Effector memory CD4-positive, alpha-beta T cell (primary cell): ENCODE measurements around the gene HAAO.
"Not testable (repeated sequence)": the region's sequence is repeated elsewhere in the genome, so short reads cannot be mapped to it uniquely, and the experiment has no call there.

ENCODE experiments used
- DNase-seq, 3 donors: peaks; one replicate each; pipeline ENCODE4 v3.0.0-alpha.2; 2020
- H3K27ac ChIP-seq: 2 replicates; pipeline ENCODE4 v1.7.0; 2013; ENCODE audit warnings: mild to moderate bottlenecking, low read length, moderate library complexity; ENCODE audit not compliant: insufficient read depth, poor library complexity, severe bottlenecking
- H3K27me3 ChIP-seq: replicated peaks from 2 replicates; pipeline ENCODE4 v1.7.0; 2013; ENCODE audit warnings: mild to moderate bottlenecking, low read length; ENCODE audit not compliant: insufficient read depth, control insufficient read depth, poor library complexity, severe bottlenecking
- H3K36me3 ChIP-seq: 2 replicates; pipeline ENCODE4 v1.7.0; 2013; ENCODE audit warnings: mild to moderate bottlenecking, low read length, moderate library complexity; ENCODE audit not compliant: control insufficient read depth, insufficient read depth
- H3K4me1 ChIP-seq: 2 replicates; pipeline ENCODE4 v1.7.0; 2013; ENCODE audit warnings: low read length, mild to moderate bottlenecking; ENCODE audit not compliant: control insufficient read depth, insufficient read depth, poor library complexity, severe bottlenecking
- H3K4me3 ChIP-seq: 2 replicates; pipeline ENCODE4 v1.7.0; 2013; ENCODE audit warnings: low read length, low read depth, mild to moderate bottlenecking; ENCODE audit not compliant: insufficient read depth, poor library complexity, severe bottlenecking
- H3K9me3 ChIP-seq: 2 replicates; pipeline ENCODE4 v1.7.0; 2013; ENCODE audit warnings: mild to moderate bottlenecking, low read length, moderate library complexity; ENCODE audit not compliant: control insufficient read depth

HAAO gene

DNA sequence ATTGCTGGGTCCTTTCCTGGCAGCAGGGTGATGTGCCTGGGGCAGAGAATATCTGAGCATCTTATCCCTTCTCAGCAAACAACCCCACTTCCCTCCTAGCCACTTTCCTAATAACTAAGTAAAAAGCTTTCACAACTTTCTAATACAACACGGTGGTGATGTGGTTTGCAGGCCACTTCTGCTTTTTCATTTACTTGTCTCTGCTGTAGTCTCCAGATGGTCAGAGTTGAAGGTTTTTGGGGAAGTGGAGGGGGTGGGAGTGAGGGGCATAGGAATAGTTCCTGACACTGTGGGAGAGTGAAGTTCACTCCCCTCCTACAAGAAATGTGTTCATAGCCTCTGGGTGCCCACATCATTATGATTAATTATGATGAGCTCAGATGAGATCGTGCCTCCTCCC, 40.1 kb downstream of the HAAO start:
- Histone ChIP-seq H3K36me3 (peaks cover 6% of the 10 kb centered on the region), H3K27me3 (no peaks in the 10 kb centered on the region), H3K27ac (no peak overlapping the region), H3K4me3 (no peak overlapping the region), H3K4me1 (no peaks in the 10 kb centered on the region), H3K9me3 (no peaks in the 10 kb centered on the region)
- no peak for DNase-seq

DNA sequence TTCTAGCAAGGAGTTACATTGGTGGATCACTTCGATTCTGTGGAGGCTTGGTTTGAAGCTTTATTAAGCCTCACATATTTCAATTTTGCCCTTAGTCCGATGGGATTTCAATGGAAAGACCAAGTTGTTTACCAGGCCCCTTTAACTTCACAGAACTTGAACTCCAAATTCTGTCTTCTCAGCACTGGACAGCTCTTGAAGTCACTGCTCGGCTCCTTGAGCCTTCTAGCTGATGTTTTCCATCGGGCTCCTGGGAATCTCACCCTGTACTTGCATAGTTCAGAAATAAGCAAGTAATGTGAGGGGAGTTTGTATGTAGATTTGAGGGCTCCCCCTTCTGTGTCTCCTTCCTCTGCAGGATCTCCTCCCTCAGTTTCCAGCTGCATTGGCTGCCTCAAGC, 43.5 kb downstream of the HAAO start:
- no peak overlapping the region for H3K4me3 ChIP-seq
- H3K27ac ChIP-seq: no peak overlapping the region
- H3K36me3 ChIP-seq: peaks cover 6% of the 10 kb centered on the region
- DNase-seq: no peak
- H3K4me1 ChIP-seq: no peaks in the 10 kb centered on the region
- H3K27me3 ChIP-seq: no peaks in the 10 kb centered on the region
- no peaks in the 10 kb centered on the region for H3K9me3 ChIP-seq

DNA sequence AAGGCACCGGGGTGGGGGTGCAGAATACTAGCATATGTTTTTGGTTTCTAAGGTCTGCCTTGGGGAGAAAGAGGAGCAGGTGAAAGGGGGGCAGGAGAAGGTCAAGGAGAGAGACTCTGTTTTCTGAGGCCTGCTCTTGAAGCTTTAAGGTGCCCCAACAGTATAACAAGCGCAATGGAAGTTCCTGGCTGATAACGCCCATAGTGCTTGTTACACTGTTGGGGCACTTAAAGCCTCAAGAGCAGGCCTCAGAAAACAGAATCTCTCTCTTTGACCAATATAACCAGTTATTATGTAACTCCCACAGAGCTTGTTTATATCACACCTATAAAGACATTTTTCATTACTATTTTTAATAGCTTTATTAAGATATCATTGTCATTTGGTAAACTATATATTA, 45.0 kb downstream of the HAAO start:
- Histone ChIP-seq H3K9me3 (no peaks in the 10 kb centered on the region), H3K4me1 (no peaks in the 10 kb centered on the region), H3K4me3 (no peak overlapping the region), H3K27me3 (no peaks in the 10 kb centered on the region), H3K27ac (no peak overlapping the region), H3K36me3 (peaks cover 6% of the 10 kb centered on the region)
- no peak for DNase-seq

DNA sequence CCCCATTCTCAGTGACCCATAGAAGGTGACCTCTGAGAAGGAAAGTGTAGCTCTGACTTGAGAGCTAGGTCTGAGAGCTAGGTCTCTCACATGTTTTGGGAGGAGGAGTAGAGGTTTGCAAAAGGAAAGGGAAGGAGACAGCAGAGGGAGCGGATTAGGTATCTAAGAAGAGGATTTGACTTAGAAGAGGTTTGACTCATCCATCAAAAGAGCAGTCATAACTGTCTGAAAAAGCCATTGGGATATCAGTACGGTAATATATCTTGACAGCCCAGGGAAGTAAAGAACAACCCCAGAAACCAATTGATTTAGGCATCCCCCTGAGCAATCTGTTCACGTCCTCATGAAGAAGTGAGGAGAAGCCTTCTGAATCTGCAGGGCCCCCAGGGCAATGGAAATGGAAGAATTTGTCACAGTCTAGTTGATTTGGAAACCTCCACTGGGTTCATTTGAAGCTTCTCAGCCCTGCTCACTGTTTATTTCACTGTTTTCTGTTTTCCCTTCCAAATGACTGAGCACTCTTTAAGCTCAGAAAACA, 47.8 kb downstream of the HAAO start:
- Histone ChIP-seq H3K4me1 (no peaks in the 10 kb centered on the region), H3K27me3 (no peaks in the 10 kb centered on the region), H3K27ac (no peak overlapping the region), H3K9me3 (no peaks in the 10 kb centered on the region), H3K36me3 (peaks cover 9% of the 10 kb centered on the region), H3K4me3 (no peak overlapping the region)
- no peak for DNase-seq

DNA sequence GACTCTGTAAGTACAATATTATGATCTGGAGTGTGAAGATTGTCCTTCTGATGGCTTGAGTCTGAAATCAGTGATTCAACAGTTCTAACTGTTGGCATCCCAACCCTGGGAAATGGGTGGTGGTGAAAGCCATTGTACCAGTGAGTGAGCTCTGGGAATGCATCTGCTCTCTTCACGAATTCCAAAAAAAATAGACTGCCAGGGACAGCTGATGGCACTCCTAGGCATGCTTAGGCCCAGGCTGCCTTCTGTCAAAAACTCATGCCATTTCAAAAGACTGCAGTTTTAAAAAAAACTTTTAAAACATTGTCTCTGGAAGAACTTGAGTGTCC, 48.8 kb downstream of the HAAO start:
- DNase-seq: no peak
- Histone ChIP-seq H3K36me3 (peaks cover 9% of the 10 kb centered on the region), H3K27me3 (no peaks in the 10 kb centered on the region), H3K4me3 (no peak overlapping the region), H3K27ac (no peak overlapping the region), H3K4me1 (no peaks in the 10 kb centered on the region), H3K9me3 (no peaks in the 10 kb centered on the region)

DNA sequence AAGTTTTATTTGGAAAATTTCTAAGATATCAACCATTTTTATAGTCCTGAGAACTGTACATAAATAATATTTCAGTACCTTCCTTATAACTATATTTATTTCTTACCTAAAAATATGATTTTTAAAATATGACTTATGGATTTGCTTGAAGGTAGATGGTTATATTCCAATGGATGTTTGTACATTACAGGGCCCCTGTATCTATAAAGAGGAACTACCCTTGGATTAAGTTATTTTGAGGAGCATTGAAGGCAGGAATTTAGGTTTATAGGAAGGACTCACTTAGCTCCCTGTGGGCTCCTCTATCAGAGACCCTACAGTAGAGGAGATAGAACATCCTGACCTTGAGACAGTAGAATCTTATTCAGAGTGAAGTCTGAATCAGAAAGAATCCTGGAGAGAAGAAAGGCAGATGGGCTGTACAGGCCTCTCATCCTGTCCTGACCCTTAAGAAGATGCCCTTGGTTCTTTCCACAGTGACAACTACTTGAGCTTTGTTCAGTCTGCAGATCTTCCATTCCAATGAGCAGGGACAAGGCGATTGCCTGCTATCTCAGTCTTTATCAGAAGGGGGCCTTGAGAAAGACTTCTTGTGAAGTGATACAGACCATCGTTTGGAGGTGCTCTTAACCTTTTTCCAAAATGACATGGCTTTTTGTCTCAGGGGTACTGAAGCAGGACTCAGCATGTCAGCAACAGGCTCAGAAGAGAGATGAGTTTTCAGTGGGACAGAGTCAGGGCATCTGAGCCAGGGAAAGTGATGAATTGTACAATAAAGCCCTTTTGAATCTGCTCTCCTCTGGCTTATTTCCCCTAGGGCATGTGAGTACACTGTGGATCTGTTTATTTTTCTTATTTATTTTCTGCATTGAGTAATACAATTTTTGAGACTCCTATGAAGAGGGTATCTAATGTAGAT, 49.4 kb downstream of the HAAO start:
- Histone ChIP-seq H3K36me3 (peaks cover 6% of the 10 kb centered on the region), H3K27me3 (no peaks in the 10 kb centered on the region), H3K4me3 (no peak overlapping the region), H3K9me3 (no peaks in the 10 kb centered on the region), H3K4me1 (no peaks in the 10 kb centered on the region), H3K27ac (no peak overlapping the region)
- DNase-seq: no peak

DNA sequence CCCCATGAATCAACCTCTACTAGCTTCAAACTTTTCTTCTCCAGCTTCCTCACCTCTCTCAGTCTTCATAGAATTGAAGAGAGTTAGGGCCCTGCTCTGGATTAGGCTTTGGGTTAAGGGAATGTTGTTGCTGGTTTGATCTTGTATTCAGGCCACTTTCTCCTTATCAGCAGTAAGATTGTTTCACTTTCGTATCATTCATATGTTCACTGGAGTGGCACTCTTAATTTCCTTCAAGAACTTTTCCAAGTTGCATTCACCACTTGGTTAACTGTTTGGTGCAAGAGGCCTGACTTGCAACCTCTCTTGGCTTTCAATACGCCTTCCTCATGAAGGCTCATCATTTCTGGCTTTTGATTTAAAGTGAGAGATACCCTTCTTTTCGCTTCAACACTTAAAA, 51.2 kb downstream of the HAAO start:
- Histone ChIP-seq H3K4me1 (no peaks in the 10 kb centered on the region), H3K4me3 (no peak overlapping the region), H3K36me3 (peaks cover 13% of the 10 kb centered on the region), H3K27ac (no peak overlapping the region), H3K9me3 (no peaks in the 10 kb centered on the region), H3K27me3 (no peaks in the 10 kb centered on the region)
- DNase-seq: no peak

DNA sequence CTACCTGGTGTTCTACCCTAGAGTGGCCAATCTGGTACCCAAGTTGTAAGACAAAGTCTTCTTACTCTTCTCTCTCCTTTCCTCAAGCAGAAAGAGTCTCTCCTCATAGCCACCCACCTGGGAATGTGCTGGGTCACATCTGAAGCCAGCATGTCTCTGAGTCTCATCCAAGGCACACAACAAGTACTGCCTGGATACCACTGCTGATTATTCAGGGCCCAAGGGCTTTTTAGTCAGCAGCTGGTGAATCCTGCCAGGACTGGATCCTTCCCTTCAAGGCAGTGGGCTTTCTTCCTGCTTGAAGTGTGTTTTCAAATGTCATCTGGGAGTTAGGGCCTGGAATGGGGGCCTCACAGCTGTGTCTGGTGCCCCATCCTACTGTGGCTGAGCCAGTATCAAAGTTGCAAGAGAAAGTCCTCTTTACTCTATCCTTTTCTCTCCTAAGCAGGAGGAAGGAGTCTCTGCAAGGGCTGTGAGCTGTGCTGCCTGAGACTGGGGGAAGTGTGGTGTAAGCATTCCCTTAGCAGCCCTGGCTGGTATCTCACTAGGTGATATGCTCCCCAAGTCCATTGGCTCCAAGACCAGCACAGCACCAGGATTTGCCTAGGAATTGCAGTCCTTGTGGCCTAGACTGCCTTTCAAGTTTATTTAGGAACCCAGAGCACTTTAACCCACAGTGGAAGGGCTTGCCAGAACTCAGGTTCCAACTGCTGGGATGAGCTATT, 55.6 kb downstream of the HAAO start:
- no peak overlapping the region for H3K4me3 ChIP-seq
- H3K9me3 ChIP-seq: no peaks in the 10 kb centered on the region
- no peak for DNase-seq

DNA sequence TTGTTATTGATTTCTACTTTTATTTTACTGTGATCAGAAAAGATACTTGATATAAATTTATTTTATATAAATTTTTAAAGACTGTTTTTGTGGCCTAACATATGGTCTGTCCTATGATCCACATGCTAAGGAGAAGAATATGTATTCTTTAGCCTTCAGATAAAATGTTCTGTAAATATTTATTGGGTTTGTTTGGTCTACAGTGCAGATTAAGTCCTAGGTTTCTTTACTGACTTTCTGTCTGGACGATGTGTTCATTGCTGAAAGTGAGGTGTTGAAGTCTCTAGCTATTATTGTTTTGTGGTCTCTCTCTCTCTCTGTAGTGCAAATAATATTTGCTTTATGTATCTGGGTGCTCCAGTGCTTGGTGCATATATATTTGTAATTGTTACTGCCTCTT, 58.5 kb downstream of the HAAO start:
- no peak overlapping the region for H3K4me3 ChIP-seq
- no peaks in the 10 kb centered on the region for H3K27me3 ChIP-seq
- no peak for DNase-seq
- no peaks in the 10 kb centered on the region for H3K9me3 ChIP-seq
- H3K36me3 ChIP-seq: peaks cover 7% of the 10 kb centered on the region
- H3K27ac ChIP-seq: no peak overlapping the region
- H3K4me1 ChIP-seq: no peaks in the 10 kb centered on the region

More for the DNA sequence above, 55.6 kb downstream of the HAAO start:
- Histone ChIP-seq H3K4me1 (no peaks in the 10 kb centered on the region), H3K27ac (no peak overlapping the region), H3K27me3 (no peaks in the 10 kb centered on the region), H3K36me3 (peaks cover 13% of the 10 kb centered on the region)

DNA sequence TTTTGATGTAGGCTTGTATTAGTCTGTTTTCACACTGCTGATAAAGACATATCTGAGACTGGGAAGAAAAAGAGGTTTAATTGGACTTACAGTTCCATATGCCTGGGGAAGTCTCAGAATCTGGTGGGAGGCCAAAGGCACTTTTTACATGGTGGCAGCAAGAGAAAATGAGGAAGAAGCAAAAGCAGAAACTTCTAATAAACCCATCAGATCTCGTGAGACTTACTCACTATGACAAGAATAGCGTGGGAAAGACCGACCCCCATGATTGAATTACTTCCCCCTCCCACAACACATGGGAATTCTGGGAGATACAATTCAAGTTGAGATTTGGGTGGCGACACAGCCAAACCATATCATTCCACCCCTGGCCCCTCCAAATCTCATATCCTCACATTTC, 61.1 kb downstream of the HAAO start:
- H3K36me3 ChIP-seq: not testable (repeated sequence)

More for the DNA sequence above, 61.1 kb downstream of the HAAO start:
- H3K9me3 ChIP-seq, H3K4me1 ChIP-seq, DNase-seq, H3K27ac ChIP-seq, H3K27me3 ChIP-seq, H3K4me3 ChIP-seq: not testable (repeated sequence)
